ENCODE measurements around the gene SPARCL1. TPM values are rescaled to one million over a fixed set of nuclear protein-coding genes. Genes with fewer than 3 reads are reported as not detected.

The SPARCL1 gene
- total RNA-seq, 2 experiments from 2014 or later = not detected

DNA sequence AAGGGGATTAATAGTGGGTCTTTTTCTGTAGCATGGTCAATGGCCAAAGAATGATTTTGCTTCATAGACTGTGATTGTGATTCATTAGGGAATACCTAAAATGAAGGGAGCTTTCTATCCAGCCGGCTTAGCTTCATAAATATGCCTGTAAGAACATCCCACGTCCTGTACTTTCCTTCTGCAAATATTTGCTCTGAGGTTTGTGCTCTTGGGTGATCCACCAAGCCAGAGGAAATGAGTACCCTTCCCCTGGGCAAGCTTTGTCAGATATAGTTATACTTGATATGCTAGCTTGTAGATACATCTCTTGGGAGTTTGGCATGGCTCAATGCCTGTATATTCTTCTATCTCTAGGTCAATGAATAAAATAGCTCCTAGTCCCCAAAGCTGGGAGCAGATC, 28.2 kb upstream of the SPARCL1 start:
- H3K9me3 ChIP-seq (ENCODE audit: low read length) = no peaks in the 10 kb centered on the region
- intact Hi-C loops (cut with micrococcal nuclease; ENCODE audit: unreplicated experiment) = no loop called here
- TF ChIP-seq, protein P1, sequence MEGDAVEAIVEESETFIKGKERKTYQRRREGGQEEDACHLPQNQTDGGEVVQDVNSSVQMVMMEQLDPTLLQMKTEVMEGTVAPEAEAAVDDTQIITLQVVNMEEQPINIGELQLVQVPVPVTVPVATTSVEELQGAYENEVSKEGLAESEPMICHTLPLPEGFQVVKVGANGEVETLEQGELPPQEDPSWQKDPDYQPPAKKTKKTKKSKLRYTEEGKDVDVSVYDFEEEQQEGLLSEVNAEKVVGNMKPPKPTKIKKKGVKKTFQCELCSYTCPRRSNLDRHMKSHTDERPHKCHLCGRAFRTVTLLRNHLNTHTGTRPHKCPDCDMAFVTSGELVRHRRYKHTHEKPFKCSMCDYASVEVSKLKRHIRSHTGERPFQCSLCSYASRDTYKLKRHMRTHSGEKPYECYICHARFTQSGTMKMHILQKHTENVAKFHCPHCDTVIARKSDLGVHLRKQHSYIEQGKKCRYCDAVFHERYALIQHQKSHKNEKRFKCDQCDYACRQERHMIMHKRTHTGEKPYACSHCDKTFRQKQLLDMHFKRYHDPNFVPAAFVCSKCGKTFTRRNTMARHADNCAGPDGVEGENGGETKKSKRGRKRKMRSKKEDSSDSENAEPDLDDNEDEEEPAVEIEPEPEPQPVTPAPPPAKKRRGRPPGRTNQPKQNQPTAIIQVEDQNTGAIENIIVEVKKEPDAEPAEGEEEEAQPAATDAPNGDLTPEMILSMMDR (conservative IDR thresholded peaks at IDR 0.05; ENCODE audit: low read length) = no peak
- no peak for TF ChIP-seq EZH2phosphoT487 (IDR thresholded peaks at IDR 0.05; ENCODE audit: borderline replicate concordance, low read depth, low read length)
- ChIA-PET CTCF (ENCODE audit: unreplicated experiment) (no interaction called here), POLR2A (interaction anchor here (0.6 to 0.8 kb wide), 2 partner anchors 72 to 95 kb away, joined by 3 read pairs; no protein-coding TSS in a partner anchor)
- no peaks in the 10 kb centered on the region for H4K20me1 ChIP-seq (ENCODE audit: insufficient read depth, low read length)
- H3K4me1 ChIP-seq (ENCODE audit: insufficient read depth, low read length, poor library complexity, severe bottlenecking) = no peaks in the 10 kb centered on the region
- no TSS peak for BruUV-seq (replicated peaks)
- H3K4me2 ChIP-seq (ENCODE audit: low read length) = no peak overlapping the region
- no peak overlapping the region for H3K4me3 ChIP-seq (ENCODE audit: low read depth, low read length, poor library complexity, severe bottlenecking)
- no peak overlapping the region for H2AFZ ChIP-seq (ENCODE audit: low read length)
- DNase-seq (ENCODE audit: low spot score) = no peak
- no peak overlapping the region for H3K27ac ChIP-seq (ENCODE audit: low read depth, low read length, poor library complexity, severe bottlenecking)
- no peaks in the 10 kb centered on the region for H3K9me2 ChIP-seq (ENCODE audit: insufficient read depth, low read length)
- no peaks in the 10 kb centered on the region for H3K79me2 ChIP-seq (ENCODE audit: insufficient read depth, low read depth, low read length)
- H3K36me3 ChIP-seq (ENCODE audit: insufficient read depth, low read length) = no peaks in the 10 kb centered on the region

DNA sequence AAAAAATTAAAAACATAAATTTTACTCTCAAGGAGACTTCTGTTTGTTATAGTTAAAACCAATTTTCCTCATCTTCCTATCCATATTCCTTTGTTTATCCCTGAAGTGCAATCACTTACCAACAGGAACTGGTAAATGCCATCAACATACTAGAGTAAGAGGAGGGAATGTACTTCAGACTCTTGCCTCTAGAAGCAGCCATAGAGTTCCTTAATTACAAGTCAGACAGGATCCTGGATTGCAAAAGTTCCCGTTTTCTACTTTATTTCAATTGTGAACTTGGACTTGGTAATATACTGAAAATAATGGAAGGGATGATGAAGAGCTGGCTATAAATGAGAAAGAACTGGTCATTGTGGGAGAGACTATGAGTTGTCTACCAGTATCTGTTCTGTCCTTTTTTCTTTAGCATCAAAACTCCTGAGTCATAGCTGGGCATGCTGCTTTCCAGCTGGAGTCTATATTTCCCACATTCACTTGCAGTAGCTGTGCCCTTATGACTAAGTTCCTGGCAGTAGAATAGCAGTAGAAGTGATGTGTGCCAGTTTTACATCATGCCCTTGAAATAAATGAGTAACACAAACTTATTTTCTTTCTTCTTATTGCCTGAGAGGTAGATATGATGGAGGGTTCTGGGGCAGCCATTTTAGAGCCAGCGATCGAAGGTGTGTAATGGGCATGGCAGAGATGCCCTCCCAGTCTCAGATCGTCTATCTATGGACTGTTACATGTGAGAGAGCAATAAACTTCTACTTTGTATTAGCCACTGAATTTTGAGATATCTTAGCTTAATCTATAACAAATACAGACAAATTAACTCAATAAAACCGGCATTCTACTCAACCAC, 26.8 kb upstream of the SPARCL1 start:
- no peak for DNase-seq (ENCODE audit: low spot score)
- no TSS peak for BruUV-seq (replicated peaks)
- ChIA-PET POLR2A (interaction anchor here (0.6 to 0.7 kb wide), 2 partner anchors 24 to 681 kb away, joined by 3 to 4 read pairs; no protein-coding TSS in a partner anchor), CTCF (ENCODE audit: unreplicated experiment) (no interaction called here)
- Histone ChIP-seq H3K9me3 (ENCODE audit: low read length) (no peaks in the 10 kb centered on the region), H3K9me2 (ENCODE audit: insufficient read depth, low read length) (no peaks in the 10 kb centered on the region), H3K4me1 (ENCODE audit: insufficient read depth, low read length, poor library complexity, severe bottlenecking) (no peaks in the 10 kb centered on the region), H3K4me3 (ENCODE audit: low read depth, low read length, poor library complexity, severe bottlenecking) (no peak overlapping the region), H3K79me2 (ENCODE audit: insufficient read depth, low read depth, low read length) (no peaks in the 10 kb centered on the region), H3K27ac (ENCODE audit: low read depth, low read length, poor library complexity, severe bottlenecking) (no peak overlapping the region), H3K36me3 (ENCODE audit: insufficient read depth, low read length) (no peaks in the 10 kb centered on the region), H2AFZ (ENCODE audit: low read length) (no peak overlapping the region), H4K20me1 (ENCODE audit: insufficient read depth, low read length) (no peaks in the 10 kb centered on the region), H3K4me2 (ENCODE audit: low read length) (no peak overlapping the region)
- TF ChIP-seq EZH2phosphoT487 (IDR thresholded peaks at IDR 0.05; ENCODE audit: borderline replicate concordance, low read depth, low read length) = no peak
- TF ChIP-seq, protein P1 (conservative IDR thresholded peaks at IDR 0.05; ENCODE audit: low read length) = no peak
- intact Hi-C loops (cut with micrococcal nuclease; ENCODE audit: unreplicated experiment) = no loop called here

DNA sequence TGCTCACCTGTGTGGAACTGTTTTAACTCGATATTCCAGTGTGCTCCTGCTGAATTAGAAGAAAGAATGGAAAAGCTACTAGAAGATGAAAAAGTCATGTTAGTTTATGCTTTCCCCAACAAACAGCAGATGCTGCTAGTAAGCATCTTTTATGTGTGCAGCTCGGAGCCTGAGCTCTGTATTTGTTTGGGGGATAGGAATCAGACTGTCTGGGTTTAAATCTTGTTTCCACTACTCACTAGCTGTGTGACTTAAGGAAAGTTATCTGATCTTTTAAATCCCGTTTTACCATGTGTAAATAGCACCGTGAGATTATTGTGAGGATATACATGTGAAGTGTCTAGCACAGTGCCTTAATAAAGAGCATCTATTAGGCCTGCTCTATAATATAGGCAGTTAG, 24.0 kb upstream of the SPARCL1 start:
- CTCF ChIA-PET (ENCODE audit: unreplicated experiment) = no interaction called here
- no peak overlapping the region for H2AFZ ChIP-seq (ENCODE audit: low read length)
- BruUV-seq (replicated peaks) = no TSS peak

More for the DNA sequence above, 24.0 kb upstream of the SPARCL1 start:
- H3K9me3 ChIP-seq (ENCODE audit: low read length) = no peaks in the 10 kb centered on the region
- no peaks in the 10 kb centered on the region for H3K36me3 ChIP-seq (ENCODE audit: insufficient read depth, low read length)
- intact Hi-C loops (cut with micrococcal nuclease; ENCODE audit: unreplicated experiment) = no loop called here
- TF ChIP-seq, protein P1 (conservative IDR thresholded peaks at IDR 0.05; ENCODE audit: low read length) = no peak
- no peak for TF ChIP-seq EZH2phosphoT487 (IDR thresholded peaks at IDR 0.05; ENCODE audit: borderline replicate concordance, low read depth, low read length)
- DNase-seq (ENCODE audit: low spot score) = no peak
- H3K27ac ChIP-seq (ENCODE audit: low read depth, low read length, poor library complexity, severe bottlenecking) = no peak overlapping the region
- H4K20me1 ChIP-seq (ENCODE audit: insufficient read depth, low read length) = no peaks in the 10 kb centered on the region
- no peak overlapping the region for H3K4me2 ChIP-seq (ENCODE audit: low read length)
- H3K9me2 ChIP-seq (ENCODE audit: insufficient read depth, low read length) = no peaks in the 10 kb centered on the region
- no peak overlapping the region for H3K4me3 ChIP-seq (ENCODE audit: low read depth, low read length, poor library complexity, severe bottlenecking)
- no peaks in the 10 kb centered on the region for H3K79me2 ChIP-seq (ENCODE audit: insufficient read depth, low read depth, low read length)
- H3K4me1 ChIP-seq (ENCODE audit: insufficient read depth, low read length, poor library complexity, severe bottlenecking) = no peaks in the 10 kb centered on the region
- POLR2A ChIA-PET = no interaction called here

All from OCI-LY7 (cell line).